ENCODE measurements around the gene GDF10. TPM values are rescaled to one million over a fixed set of nuclear protein-coding genes. Genes with fewer than 3 reads are reported as not detected.

GDF10 gene
- total and polyA plus RNA-seq, 10 donors: 0.02 to 0.35 (median 0.20) TPM; not detected in 3

DNA sequence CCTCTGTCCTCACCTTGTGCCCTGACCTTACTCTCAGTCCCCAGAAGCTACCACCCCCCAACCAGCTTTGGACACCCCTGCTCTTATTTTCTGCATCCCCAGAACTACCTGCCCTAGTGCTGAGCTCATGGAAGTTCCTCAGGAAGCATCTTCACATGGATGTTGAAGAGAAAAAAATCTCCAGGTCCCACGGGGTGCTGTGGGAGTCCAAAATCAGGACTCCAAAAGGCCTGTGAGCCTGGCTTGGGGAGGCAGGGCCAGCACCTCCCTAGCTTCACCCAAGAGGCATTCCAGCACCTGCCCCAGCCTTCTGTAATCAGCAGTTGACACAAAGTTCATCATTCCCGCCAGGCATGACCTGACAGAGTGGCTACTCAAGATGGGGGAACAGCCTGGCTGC lies 20.7 kb upstream of the GDF10 start:
- TF ChIP-seq POLR2A (IDR thresholded peaks at IDR 0.05) (no peak), POLR2AphosphoS5 (IDR thresholded peaks at IDR 0.05) (no peak)
- TF ChIP-seq, protein P1, sequence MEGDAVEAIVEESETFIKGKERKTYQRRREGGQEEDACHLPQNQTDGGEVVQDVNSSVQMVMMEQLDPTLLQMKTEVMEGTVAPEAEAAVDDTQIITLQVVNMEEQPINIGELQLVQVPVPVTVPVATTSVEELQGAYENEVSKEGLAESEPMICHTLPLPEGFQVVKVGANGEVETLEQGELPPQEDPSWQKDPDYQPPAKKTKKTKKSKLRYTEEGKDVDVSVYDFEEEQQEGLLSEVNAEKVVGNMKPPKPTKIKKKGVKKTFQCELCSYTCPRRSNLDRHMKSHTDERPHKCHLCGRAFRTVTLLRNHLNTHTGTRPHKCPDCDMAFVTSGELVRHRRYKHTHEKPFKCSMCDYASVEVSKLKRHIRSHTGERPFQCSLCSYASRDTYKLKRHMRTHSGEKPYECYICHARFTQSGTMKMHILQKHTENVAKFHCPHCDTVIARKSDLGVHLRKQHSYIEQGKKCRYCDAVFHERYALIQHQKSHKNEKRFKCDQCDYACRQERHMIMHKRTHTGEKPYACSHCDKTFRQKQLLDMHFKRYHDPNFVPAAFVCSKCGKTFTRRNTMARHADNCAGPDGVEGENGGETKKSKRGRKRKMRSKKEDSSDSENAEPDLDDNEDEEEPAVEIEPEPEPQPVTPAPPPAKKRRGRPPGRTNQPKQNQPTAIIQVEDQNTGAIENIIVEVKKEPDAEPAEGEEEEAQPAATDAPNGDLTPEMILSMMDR (IDR thresholded peaks at IDR 0.05 in 8 of 11, conservative IDR thresholded peaks at IDR 0.05 in 3 of 11): no peak
- intact Hi-C loops (cut with DNase I; ENCODE audit: low total_unique reads): no loop called here

DNA sequence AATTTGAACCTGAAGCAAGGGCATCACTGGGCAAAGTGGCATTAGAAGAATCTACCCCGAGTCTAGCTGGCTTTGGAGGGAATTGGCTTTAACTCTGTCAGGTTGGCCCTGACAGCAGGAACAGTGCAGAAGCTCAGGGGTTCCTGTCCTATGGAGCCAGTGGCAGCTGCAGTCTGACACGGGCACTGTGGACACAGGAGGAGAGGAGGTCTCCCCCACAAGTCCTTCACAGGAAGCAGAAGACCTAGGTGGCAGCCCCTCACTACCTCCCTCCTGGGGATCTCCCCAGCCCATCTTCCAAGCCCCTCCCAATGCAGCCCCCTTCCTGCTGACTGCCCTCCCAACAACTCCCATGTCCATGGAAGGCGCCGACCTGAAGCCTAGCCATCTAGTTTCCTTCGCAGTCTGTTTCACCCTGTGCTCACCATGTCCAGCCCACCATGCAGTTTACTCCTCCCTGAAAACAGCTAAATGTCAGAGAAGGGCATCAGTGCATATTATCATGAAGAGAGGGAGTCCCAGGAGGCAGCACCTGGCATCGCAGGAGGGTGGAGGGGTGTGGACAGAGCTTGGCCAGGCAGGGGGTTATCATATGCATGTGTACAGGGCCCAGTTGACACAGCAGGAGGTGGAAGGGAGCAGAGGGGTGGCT lies 17.9 kb upstream of the GDF10 start:
- H3K27ac ChIP-seq: no peak overlapping the region
- intact Hi-C loops (cut with DNase I; ENCODE audit: low total_unique reads): no loop called here
- H3K27me3 ChIP-seq (replicated peaks in 1 of 7): no peaks in the 10 kb centered on the region
- H3K4me3 ChIP-seq: no peak overlapping the region
- no peaks in the 10 kb centered on the region for H3K36me3 ChIP-seq
- H3K9me3 ChIP-seq: no peaks in the 10 kb centered on the region
- DNase-seq: no peak
- 72 to 81% (median 75%) methylated on average over 6 of the region's 6 CpGs for WGBS, 5 donors
- TF ChIP-seq POLR2A (IDR thresholded peaks at IDR 0.05) (no peak), POLR2AphosphoS5 (IDR thresholded peaks at IDR 0.05) (no peak)
- TF ChIP-seq, protein P1 (IDR thresholded peaks at IDR 0.05 in 8 of 11, conservative IDR thresholded peaks at IDR 0.05 in 3 of 11): no peak
- peaks cover 0 to 26% (median 0%) of the 10 kb centered on the region in 6 donors for H3K4me1 ChIP-seq

More for the DNA sequence above, 20.7 kb upstream of the GDF10 start:
- Histone ChIP-seq H3K4me1 (peaks cover 0 to 8% (median 0%) of the 10 kb centered on the region in 6 donors), H3K27me3 (replicated peaks in 1 of 7) (peaks cover 0 to 4% (median 0%) of the 10 kb centered on the region in 7 donors), H3K36me3 (no peaks in the 10 kb centered on the region), H3K27ac (no peak overlapping the region), H3K4me3 (no peak overlapping the region), H3K9me3 (no peaks in the 10 kb centered on the region)
- no peak for DNase-seq
- WGBS, 5 donors: 67 to 94% (median 90%) methylated on average over 1 to 2 of the region's 2 CpGs

DNA sequence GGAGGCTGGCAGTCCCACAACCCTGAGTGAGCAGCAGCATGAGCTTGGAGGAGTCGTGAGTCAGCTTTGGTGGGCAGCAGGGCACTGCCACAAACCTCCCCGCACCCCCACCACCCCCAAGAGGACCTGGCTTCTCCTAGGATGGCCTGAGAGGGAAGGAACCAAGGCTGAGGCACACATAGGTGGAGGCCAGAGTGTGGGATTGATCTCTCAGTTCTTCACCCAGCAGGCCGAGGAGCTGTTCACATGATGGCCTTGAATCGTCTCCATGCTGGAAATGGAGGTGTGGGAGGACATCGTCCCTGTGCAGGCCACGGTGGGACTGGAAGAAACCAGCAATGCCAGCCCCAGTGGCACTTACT lies 17.4 kb upstream of the GDF10 start:
- intact Hi-C loops (cut with DNase I; ENCODE audit: low total_unique reads): no loop called here
- no peaks in the 10 kb centered on the region for H3K9me3 ChIP-seq
- H3K27ac ChIP-seq: no peak overlapping the region
- DNase-seq: no peak
- TF ChIP-seq POLR2A (IDR thresholded peaks at IDR 0.05) (no peak), POLR2AphosphoS5 (IDR thresholded peaks at IDR 0.05) (no peak)
- TF ChIP-seq, protein P1 (IDR thresholded peaks at IDR 0.05 in 8 of 11, conservative IDR thresholded peaks at IDR 0.05 in 3 of 11): no peak
- H3K27me3 ChIP-seq (replicated peaks in 1 of 7): no peaks in the 10 kb centered on the region
- WGBS, 5 donors: 81 to 92% (median 88%) methylated on average over 4 to 6 of the region's 6 CpGs
- H3K36me3 ChIP-seq: no peaks in the 10 kb centered on the region
- no peak overlapping the region for H3K4me3 ChIP-seq
- peaks cover 0 to 21% (median 0%) of the 10 kb centered on the region in 6 donors for H3K4me1 ChIP-seq

DNA sequence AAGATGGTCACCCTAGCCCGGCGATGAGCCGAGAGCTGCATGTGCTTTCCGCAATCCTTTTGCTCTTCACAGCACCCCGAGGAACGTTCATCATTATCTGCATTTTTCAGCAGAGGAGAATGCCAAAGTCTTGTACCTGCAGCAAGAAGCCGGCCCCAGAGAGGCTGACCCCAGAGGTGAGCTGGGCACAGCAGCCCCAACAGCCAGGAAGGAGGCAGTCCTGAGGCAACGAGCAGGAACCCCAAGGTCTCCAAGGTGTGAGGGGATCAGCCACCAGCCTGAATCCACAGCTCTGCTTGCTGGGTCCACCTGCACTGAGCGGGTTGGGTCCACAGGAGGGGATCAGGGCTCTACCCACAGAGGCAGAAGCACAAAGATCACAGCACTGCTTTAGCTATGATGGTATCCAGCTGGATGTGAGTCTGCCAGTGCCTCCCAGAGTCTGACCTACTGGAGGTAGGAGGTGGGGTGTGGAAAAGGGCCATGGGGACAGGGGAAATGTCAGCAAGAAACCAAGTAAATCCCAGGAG lies 16.8 kb upstream of the GDF10 start:
- 82 to 93% (median 86%) methylated on average over 9 of the region's 9 CpGs for WGBS, 5 donors
- H3K36me3 ChIP-seq: no peaks in the 10 kb centered on the region
- no peak for DNase-seq
- H3K4me1 ChIP-seq: peaks cover 0 to 20% (median 0%) of the 10 kb centered on the region in 6 donors
- TF ChIP-seq POLR2AphosphoS5 (IDR thresholded peaks at IDR 0.05): no peak
- no peak for TF ChIP-seq POLR2A (IDR thresholded peaks at IDR 0.05)
- TF ChIP-seq, protein P1 (IDR thresholded peaks at IDR 0.05 in 8 of 11, conservative IDR thresholded peaks at IDR 0.05 in 3 of 11): no peak
- no peak overlapping the region for H3K4me3 ChIP-seq
- H3K27ac ChIP-seq: no peak overlapping the region
- H3K9me3 ChIP-seq: no peaks in the 10 kb centered on the region
- intact Hi-C loops (cut with DNase I; ENCODE audit: low total_unique reads): no loop called here
- no peaks in the 10 kb centered on the region for H3K27me3 ChIP-seq (replicated peaks in 1 of 7)
